RWPE2 (cell line): ENCODE measurements around the gene MEOX1.

Experiments
- ATAC-seq: fragments of 200-7000 bp; cut with Tn5 transposase; 3 replicates; pipeline ENCODE4 v1.9.1; 2021; ENCODE audit warnings: low read depth
- DNase-seq: peaks from one replicate; pipeline ENCODE4 v3.0.0-alpha.2; 2020; ENCODE audit warnings: low spot score
- H3K27ac ChIP-seq: fragments of 450-650 bp; 2 replicates; pipeline ENCODE4 v1.5.1; 2017; ENCODE audit warnings: mild to moderate bottlenecking; ENCODE audit not compliant: poor library complexity, severe bottlenecking
- H3K27me3 ChIP-seq: fragments of 250-450 bp; sonication (Bioruptor Pico); 2 replicates; pipeline ENCODE4 v1.5.1; 2021; ENCODE audit warnings: mild to moderate bottlenecking, moderate library complexity; ENCODE audit not compliant: insufficient read depth, poor library complexity, severe bottlenecking
- H3K36me3 ChIP-seq: fragments of 250-450 bp; sonication (Bioruptor Pico); 2 replicates; pipeline ENCODE4 v1.5.1; 2020; ENCODE audit warnings: low read depth, mild to moderate bottlenecking, moderate library complexity
- H3K4me1 ChIP-seq: fragments of 250-450 bp; sonication (Bioruptor Pico); 2 replicates; pipeline ENCODE4 v1.5.1; 2021; ENCODE audit warnings: mild to moderate bottlenecking, moderate library complexity; ENCODE audit not compliant: insufficient read depth, poor library complexity, severe bottlenecking
- H3K4me3 ChIP-seq: fragments of 250-450 bp; sonication (Bioruptor Pico); 2 replicates; pipeline ENCODE4 v1.5.1; 2021; ENCODE audit warnings: mild to moderate bottlenecking, moderate library complexity; ENCODE audit not compliant: severe bottlenecking
- H3K9me3 ChIP-seq: fragments of 250-450 bp; sonication (Bioruptor Pico); 2 replicates; pipeline ENCODE4 v1.5.1; 2021; ENCODE audit warnings: mild to moderate bottlenecking, moderate library complexity; ENCODE audit not compliant: severe bottlenecking
- CTCF ChIP-seq: fragments of 450-650 bp; IDR thresholded peaks from one replicate; pipeline ENCODE4 v1.5.1; 2017; ENCODE audit warnings: mild to moderate bottlenecking, moderate library complexity; ENCODE audit not compliant: poor library complexity, severe bottlenecking

MEOX1 gene

DNA sequence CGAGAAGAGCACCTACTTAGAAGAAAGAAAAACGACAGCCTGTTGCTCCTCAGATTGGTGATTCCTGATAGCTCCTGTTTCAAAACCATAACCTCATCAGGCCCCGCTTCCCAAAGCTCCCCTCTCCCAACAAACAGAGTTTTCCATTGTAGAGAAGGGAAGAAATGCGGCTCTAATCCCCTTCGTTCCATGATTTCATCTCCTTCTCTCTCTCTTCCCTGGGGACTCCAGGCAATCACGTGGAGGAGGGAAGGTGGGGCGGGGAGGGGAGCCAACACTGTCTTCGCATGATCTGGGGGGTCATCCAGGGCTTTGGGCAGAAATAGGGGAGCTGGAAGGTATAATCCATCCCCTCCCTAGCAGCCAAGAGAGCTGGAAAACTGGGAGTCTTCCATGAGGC lies 43.4 kb downstream of the MEOX1 start:
- H3K27ac ChIP-seq: no peak overlapping the region
- no peaks in the 10 kb centered on the region for H3K27me3 ChIP-seq
- H3K4me3 ChIP-seq: no peak overlapping the region
- H3K36me3 ChIP-seq: no peaks in the 10 kb centered on the region
- DNase-seq (no peak), ATAC-seq (no peak)
- peaks cover 10% of the 10 kb centered on the region for H3K4me1 ChIP-seq
- TF ChIP-seq CTCF: no peak
- no peaks in the 10 kb centered on the region for H3K9me3 ChIP-seq

DNA sequence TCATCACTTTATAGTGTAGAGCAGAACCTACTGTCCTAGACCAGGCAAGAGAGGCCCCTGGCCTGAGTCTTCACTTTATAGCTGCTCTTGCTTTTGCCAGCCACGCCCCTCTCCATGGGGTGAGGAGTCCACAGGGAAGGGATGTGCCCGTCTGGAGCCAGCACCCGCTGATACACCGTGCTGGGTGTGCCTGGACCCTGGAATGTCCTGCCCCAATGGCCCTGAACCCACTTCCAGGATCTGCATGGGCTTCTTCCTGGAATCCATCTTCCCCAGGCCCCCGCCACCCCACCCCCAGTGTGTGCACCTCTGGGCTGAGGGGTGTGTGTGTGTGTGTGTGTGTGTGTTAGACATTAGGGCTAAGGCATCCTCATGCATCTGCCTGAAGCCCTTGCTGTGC lies 44.9 kb downstream of the MEOX1 start:
- TF ChIP-seq CTCF: no peak
- peaks cover 10% of the 10 kb centered on the region for H3K4me1 ChIP-seq
- H3K27ac ChIP-seq: no peak overlapping the region
- no peak overlapping the region for H3K4me3 ChIP-seq
- H3K36me3 ChIP-seq: no peaks in the 10 kb centered on the region
- no peak for DNase-seq
- H3K27me3 ChIP-seq: no peaks in the 10 kb centered on the region
- no peaks in the 10 kb centered on the region for H3K9me3 ChIP-seq
- ATAC-seq: no peak

DNA sequence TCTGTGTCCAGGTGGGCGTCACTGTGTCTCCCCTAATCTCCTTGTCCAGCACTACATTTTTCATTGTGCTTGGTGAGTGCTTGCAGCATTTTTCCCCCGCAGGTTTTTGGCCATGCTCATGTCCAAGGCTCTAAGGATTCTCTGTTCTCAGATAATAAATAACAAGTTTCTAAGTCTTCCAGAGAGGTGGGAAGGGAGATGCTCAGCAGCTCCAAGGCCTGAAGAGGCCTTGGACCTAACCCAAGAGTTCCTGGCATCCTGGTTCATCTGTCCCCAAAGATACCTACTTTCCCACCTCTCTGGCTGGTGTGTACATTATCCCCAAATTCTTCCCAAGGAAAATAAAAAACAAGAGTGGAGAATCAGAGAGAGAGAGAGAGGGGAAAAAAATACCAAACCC lies 45.3 kb downstream of the MEOX1 start:
- no peaks in the 10 kb centered on the region for H3K9me3 ChIP-seq
- no peak overlapping the region for H3K4me3 ChIP-seq
- no peak overlapping the region for H3K27ac ChIP-seq
- no peak for TF ChIP-seq CTCF
- no peak for ATAC-seq
- peaks cover 10% of the 10 kb centered on the region for H3K4me1 ChIP-seq
- no peaks in the 10 kb centered on the region for H3K27me3 ChIP-seq
- no peaks in the 10 kb centered on the region for H3K36me3 ChIP-seq
- DNase-seq: no peak

GRCh38 chr17:43616029-43616351 lies 45.7 kb downstream of the MEOX1 start:
- H3K27me3 ChIP-seq: no peaks in the 10 kb centered on the region
- H3K36me3 ChIP-seq: no peaks in the 10 kb centered on the region
- ATAC-seq: no peak
- peaks cover 10% of the 10 kb centered on the region for H3K4me1 ChIP-seq
- DNase-seq: no peak
- no peak overlapping the region for H3K4me3 ChIP-seq
- H3K9me3 ChIP-seq: no peaks in the 10 kb centered on the region
- no peak for TF ChIP-seq CTCF
- peak overlapping the region; percentile 19 for H3K27ac ChIP-seq

DNA sequence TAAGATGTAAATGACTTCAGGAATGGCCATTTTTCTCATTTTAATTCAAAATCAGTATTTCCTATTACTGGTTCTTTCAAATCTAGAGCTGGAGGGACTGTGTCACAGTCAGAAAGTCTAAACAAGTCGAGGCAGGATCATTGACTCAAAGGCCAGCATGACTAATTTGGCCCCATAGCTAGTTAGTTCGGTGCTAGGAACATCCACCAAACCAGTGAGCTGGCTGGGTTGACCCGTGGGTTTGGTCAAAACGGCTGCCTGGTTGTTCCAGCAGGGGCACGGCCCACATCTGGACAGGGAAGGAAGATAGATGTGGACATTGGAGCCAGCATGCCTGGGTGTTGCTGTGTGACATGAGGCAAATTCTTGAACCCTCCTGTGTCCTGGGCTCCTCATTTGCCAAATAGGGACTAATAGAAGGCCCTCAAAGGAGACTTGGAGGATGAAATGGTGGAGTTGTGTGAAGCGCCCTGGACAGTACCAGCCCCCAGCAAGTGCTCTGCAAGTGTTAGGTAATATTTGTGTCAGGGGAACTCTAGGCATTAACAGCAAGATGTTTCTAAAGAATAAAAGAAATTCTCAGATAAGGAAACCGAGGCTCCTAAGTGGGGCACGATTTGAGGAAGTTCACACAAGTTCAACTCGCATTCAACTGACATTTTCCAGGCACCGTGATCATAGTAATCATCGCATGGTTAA lies 46.2 kb downstream of the MEOX1 start:
- Histone ChIP-seq H3K27me3 (no peaks in the 10 kb centered on the region), H3K27ac (peak overlapping the region; percentile 19), H3K36me3 (no peaks in the 10 kb centered on the region), H3K4me1 (peaks cover 10% of the 10 kb centered on the region), H3K4me3 (no peak overlapping the region), H3K9me3 (no peaks in the 10 kb centered on the region)
- DNase-seq: no peak
- ATAC-seq: peak; percentile 93
- no peak for TF ChIP-seq CTCF
